Measurements from ENCODE around the gene VAV2.
"Not testable (repeated sequence)": the region's sequence is repeated elsewhere in the genome, so short reads cannot be mapped to it uniquely, and the experiment has no call there.

VAV2 gene

DNA sequence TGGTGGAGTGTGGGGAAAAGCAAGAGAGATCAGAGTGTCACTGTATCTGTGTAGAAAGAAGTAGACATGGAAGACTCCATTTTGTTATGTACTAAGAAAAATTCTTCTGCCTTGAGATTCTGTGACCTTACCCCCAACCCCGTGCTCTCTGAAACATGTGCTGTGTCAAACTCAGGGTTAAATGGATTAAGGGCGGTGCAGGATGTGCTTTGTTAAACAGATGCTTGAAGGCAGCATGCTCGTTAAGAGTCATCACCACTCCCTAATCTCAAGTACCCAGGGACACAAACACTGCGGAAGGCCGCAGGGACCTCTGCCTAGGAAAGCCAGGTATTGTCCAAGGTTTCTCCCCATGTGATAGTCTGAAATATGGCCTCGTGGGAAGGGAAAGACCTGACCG, 34.4 kb downstream of the VAV2 start:
- H3K4me1 ChIP-seq (ENCODE audit: insufficient read depth, low read length); H3K4me3 ChIP-seq (ENCODE audit: low read depth in 1 of 2, low read length in 2 of 2); H3K36me3 ChIP-seq (ENCODE audit: insufficient read depth, low read length); H3K27me3 ChIP-seq (ENCODE audit: control insufficient read depth in 1 of 2, insufficient read depth in 2 of 2, low read length in 2 of 2); H3K27ac ChIP-seq (ENCODE audit: low read depth, low read length); H3K9me3 ChIP-seq (ENCODE audit: low read length); H3K9ac ChIP-seq (ENCODE audit: low read length): not testable (repeated sequence)

DNA sequence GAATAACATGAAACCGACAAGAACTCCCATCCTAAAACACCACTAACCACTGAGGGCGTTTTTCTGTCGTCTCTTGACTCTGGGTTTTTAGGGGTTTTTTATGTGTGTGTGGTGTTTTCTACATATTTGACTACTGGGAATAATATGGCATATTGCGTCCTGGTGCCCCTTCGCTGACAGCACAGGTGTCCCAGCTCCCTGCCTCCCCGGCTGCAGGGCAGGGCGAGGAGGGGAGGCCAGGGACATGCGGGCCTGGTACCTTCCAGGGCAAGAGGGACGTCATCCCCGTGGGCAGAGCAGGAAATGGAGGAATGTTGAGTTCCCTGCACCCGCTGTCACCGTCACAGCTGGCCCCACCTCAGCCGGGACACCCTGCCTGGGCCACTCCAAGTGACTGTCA, 34.8 kb downstream of the VAV2 start:
- Histone ChIP-seq H3K36me3 (ENCODE audit: insufficient read depth, low read length) (no peaks in the 10 kb centered on the region), H3K9ac (ENCODE audit: low read length) (no peak overlapping the region), H3K27me3 (ENCODE audit: control insufficient read depth in 1 of 2, insufficient read depth in 2 of 2, low read length in 2 of 2) (no peaks in the 10 kb centered on the region), H3K27ac (ENCODE audit: low read depth, low read length) (no peak overlapping the region), H3K4me3 (ENCODE audit: low read depth in 1 of 2, low read length in 2 of 2) (no peak overlapping the region), H3K9me3 (ENCODE audit: low read length) (no peaks in the 10 kb centered on the region), H3K4me1 (ENCODE audit: insufficient read depth, low read length) (peaks cover 9% of the 10 kb centered on the region)

DNA sequence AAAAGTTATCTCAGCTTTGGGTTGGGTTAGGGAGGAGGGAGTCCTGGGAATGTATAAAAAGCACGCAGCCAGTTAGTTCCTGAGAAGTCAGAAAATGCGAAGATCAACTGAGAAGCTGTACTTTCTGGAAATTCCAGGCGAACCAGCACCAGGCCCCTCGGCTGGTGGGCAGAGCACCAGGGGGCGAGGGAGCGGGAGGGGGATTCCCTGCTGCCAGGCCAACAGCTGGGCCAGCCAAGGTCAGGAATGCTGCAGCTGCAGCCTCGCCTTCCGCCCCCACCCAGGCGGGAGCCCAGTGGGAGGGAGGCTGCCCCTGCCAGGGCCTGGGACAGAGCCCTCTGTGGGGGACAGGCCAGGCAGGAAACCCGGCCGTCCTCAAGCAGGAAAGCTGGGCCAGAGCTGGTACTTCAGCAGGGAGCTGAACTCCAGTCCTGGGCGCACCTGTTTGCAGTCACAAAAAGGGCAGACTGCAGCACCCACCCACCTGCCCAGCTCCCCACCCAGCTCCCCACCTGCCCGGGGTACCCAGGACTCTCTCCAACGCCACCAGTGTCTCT, 35.5 kb downstream of the VAV2 start:
- Histone ChIP-seq H3K4me1 (ENCODE audit: insufficient read depth, low read length) (peaks cover 9% of the 10 kb centered on the region), H3K27me3 (ENCODE audit: control insufficient read depth in 1 of 2, insufficient read depth in 2 of 2, low read length in 2 of 2) (no peaks in the 10 kb centered on the region), H3K36me3 (ENCODE audit: insufficient read depth, low read length) (no peaks in the 10 kb centered on the region), H3K9me3 (ENCODE audit: low read length) (no peaks in the 10 kb centered on the region), H3K9ac (ENCODE audit: low read length) (no peak overlapping the region), H3K4me3 (ENCODE audit: low read depth in 1 of 2, low read length in 2 of 2) (peak overlapping the region in 1 of 2 donors; percentile 3), H3K27ac (ENCODE audit: low read depth, low read length) (no peak overlapping the region)

DNA sequence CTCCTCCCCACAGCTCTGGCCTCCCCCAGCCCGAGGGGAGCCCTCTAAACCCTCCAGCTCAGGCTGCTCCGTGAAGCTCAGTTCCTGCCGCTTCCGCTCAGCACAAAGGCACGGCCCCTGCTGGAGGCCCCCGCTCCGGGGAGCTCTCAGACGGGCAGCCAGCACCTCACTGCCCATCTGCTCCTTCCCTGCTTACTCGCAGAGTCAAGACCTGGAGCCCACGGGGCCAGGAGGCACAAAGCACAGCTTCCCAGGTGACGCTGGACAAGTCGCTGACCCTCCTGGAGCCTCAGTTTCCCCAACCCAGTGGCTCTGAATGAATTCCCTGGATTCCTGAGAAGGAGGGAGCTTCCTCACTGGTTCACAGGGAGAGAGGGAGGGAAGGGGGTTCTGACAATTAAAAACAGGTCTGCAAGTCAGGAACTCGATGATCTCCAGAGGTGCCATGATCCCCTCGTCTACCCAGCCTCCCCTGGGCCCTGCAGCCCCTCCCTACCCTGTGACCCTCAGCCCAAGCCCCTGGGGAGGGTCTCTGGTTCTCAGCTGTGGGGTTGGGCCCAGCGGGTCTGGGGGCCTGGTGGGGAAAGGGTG, 36.2 kb downstream of the VAV2 start:
- H3K4me1 ChIP-seq (ENCODE audit: insufficient read depth, low read length) = peaks cover 9% of the 10 kb centered on the region
- no peak overlapping the region for H3K27ac ChIP-seq (ENCODE audit: low read depth, low read length)
- no peaks in the 10 kb centered on the region for H3K9me3 ChIP-seq (ENCODE audit: low read length)
- H3K4me3 ChIP-seq (ENCODE audit: low read depth in 1 of 2, low read length in 2 of 2) = peak overlapping the region in 1 of 2 donors; percentile 3
- no peak overlapping the region for H3K9ac ChIP-seq (ENCODE audit: low read length)
- no peaks in the 10 kb centered on the region for H3K36me3 ChIP-seq (ENCODE audit: insufficient read depth, low read length)
- H3K27me3 ChIP-seq (ENCODE audit: control insufficient read depth in 1 of 2, insufficient read depth in 2 of 2, low read length in 2 of 2) = no peaks in the 10 kb centered on the region

DNA sequence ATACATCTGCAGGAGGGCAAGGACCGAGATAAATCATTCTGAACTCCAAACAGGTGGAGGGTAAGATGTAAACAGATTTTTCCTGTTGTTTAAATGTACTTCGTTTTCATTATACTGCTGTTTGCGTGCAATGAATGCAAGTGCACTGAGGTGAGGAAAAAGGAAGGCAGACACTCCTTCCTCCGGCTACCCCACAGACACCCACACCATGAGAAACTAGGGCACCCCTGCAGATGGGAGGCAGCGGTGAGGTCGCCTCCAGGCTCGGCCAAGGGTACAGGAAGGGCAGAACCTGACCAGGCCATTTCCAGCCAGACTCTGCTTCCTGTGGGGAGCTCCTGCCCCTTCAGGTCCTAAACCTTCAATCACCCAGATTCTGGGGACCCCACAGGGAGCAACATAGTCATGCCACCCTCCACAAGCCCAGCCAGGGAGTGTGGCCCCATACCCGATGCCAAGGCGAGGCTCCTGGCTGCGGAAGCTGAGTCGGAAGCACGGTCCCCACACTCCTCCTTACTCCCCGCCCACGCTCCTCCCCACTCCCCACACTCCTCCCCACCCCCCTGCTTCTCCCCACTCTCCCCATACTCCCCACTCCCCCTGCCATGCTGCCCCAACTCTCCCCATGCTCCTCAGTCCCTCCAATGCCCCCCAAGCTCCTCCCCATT, 37.1 kb downstream of the VAV2 start:
- Histone ChIP-seq H3K9ac (ENCODE audit: low read length) (no peak overlapping the region), H3K27ac (ENCODE audit: low read depth, low read length) (no peak overlapping the region), H3K27me3 (ENCODE audit: control insufficient read depth in 1 of 2, insufficient read depth in 2 of 2, low read length in 2 of 2) (no peaks in the 10 kb centered on the region), H3K9me3 (ENCODE audit: low read length) (no peaks in the 10 kb centered on the region), H3K4me3 (ENCODE audit: low read depth in 1 of 2, low read length in 2 of 2) (no peak overlapping the region), H3K4me1 (ENCODE audit: insufficient read depth, low read length) (peaks cover 9% of the 10 kb centered on the region), H3K36me3 (ENCODE audit: insufficient read depth, low read length) (no peaks in the 10 kb centered on the region)

DNA sequence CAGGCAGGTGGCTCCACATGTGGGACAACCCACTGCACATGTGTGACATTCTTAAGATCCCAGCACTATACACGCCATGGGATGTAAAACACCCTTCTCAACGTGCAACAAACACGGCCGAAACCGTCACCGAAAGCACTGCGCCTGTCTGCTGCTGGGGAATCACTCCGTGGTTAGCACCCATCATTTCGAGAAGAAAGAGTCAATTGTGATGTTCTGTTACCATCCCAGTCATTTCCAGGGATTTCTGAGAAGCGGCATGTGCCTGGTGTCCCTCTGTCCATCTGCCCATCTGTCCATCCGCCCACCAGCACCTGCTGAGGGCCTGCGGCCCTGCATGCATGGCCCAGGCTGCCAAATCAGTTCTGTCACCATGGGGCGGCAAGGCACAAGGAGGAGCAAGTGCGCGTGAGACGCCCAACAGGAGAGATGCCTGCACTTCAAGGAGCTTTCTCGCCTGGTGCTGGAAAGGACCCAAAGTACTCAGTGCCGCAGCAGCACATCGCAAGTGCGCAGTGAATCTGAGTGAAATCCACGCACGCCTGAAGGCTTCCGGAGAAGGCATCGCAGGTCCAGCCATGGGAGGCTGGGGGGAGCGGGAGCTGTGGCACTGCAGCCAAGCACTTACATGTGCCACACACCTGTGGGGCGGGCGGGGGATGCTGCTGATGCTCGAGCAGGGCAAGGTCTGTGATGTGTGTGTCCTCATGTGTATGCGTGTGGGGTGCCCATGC, 38.0 kb downstream of the VAV2 start:
- no peaks in the 10 kb centered on the region for H3K9me3 ChIP-seq (ENCODE audit: low read length)
- no peaks in the 10 kb centered on the region for H3K36me3 ChIP-seq (ENCODE audit: insufficient read depth, low read length)
- H3K4me1 ChIP-seq (ENCODE audit: insufficient read depth, low read length) = peaks cover 9% of the 10 kb centered on the region
- no peak overlapping the region for H3K9ac ChIP-seq (ENCODE audit: low read length)
- H3K27ac ChIP-seq (ENCODE audit: low read depth, low read length) = no peak overlapping the region
- H3K27me3 ChIP-seq (ENCODE audit: control insufficient read depth in 1 of 2, insufficient read depth in 2 of 2, low read length in 2 of 2) = no peaks in the 10 kb centered on the region
- no peak overlapping the region for H3K4me3 ChIP-seq (ENCODE audit: low read depth in 1 of 2, low read length in 2 of 2)

DNA sequence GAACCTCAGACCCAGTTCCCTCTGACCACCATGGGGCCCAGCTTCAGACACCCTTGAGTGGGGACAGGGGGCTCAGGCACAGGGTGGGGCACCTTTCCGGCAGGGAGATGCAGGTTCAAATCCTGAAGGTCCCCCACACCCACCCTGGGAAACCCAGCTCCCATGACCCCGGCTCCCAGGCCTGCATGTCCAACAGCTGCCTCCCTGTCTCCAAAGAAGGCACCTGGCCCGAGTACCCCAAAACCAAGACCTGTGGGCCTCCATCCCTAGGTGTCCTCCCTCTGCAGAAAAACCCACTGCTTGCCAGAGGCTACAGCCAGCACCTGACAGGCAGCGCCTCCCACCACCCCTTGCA, 38.5 kb downstream of the VAV2 start:
- H3K27ac ChIP-seq (ENCODE audit: low read depth, low read length) = no peak overlapping the region
- no peaks in the 10 kb centered on the region for H3K27me3 ChIP-seq (ENCODE audit: control insufficient read depth in 1 of 2, insufficient read depth in 2 of 2, low read length in 2 of 2)
- H3K4me1 ChIP-seq (ENCODE audit: insufficient read depth, low read length) = peaks cover 9% of the 10 kb centered on the region
- no peak overlapping the region for H3K9ac ChIP-seq (ENCODE audit: low read length)
- no peaks in the 10 kb centered on the region for H3K36me3 ChIP-seq (ENCODE audit: insufficient read depth, low read length)
- H3K9me3 ChIP-seq (ENCODE audit: low read length) = no peaks in the 10 kb centered on the region
- no peak overlapping the region for H3K4me3 ChIP-seq (ENCODE audit: low read depth in 1 of 2, low read length in 2 of 2)

DNA sequence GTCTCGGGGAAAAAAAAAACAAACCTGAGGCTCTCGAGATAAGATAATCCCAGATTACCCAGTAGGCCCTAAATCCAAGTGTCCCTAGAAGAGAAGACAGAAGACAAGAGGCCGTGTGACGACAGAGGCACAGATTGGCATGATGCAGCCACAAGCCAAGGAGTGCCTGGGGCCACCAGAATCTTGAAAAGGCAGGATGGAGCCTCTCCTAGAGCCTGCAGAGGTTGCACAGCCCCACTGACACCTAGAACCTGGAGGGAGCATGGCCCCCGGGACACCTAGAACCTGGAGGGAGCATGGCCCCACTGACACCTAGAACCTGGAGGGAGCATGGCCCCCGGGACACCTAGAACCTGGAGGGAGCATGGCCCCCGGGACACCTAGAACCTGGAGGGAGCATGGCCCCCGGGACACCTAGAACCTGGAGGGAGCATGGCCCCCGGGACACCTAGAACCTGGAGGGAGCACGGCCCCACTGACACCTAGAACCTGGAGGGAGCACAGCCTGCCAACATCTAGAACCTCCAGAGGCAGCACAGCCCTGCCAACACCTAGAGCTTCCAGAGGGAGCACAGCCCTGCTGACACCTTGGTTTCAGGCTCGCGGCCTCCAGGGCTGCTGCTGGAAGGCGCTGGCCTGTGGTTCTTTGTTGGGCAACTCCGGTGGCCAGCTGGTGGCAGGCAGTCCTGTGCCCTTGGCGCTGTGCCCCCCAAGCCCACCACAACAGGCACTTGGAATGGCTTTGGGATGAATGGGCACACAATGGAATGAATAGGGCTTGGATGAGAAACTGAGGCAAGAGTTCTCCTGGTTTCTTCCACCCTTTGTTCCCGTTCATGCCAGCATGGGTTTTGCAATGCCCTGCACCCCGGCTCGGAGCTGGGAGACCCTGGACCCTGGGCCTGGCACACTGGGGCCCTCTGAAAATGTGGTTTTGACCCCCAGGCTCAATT, 39.2 kb downstream of the VAV2 start:
- H3K9me3 ChIP-seq (ENCODE audit: low read length) = no peaks in the 10 kb centered on the region
- no peak overlapping the region for H3K9ac ChIP-seq (ENCODE audit: low read length)
- H3K27ac ChIP-seq (ENCODE audit: low read depth, low read length) = no peak overlapping the region
- no peaks in the 10 kb centered on the region for H3K27me3 ChIP-seq (ENCODE audit: control insufficient read depth in 1 of 2, insufficient read depth in 2 of 2, low read length in 2 of 2)
- H3K4me1 ChIP-seq (ENCODE audit: insufficient read depth, low read length) = peaks cover 9% of the 10 kb centered on the region
- no peak overlapping the region for H3K4me3 ChIP-seq (ENCODE audit: low read depth in 1 of 2, low read length in 2 of 2)
- no peaks in the 10 kb centered on the region for H3K36me3 ChIP-seq (ENCODE audit: insufficient read depth, low read length)

DNA sequence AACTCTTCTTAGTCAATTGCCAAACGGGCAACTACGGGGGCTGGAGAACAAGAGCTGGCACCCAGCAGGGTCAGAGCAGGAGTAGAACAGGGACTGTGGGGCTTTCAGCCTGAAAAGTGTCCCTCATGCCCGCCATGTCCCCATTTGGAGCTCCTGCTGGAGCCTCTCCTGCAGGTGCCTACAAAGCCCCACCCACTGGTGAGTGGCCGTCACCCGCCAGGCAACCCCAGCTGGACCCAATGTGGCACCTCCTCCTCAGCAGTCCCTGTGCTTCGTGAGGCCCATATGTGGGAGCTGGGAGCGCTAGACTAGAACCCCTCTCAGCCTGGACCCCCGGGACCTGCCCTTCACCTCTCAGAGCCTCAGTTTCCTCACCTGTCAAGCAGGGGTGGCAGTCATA, 40.9 kb downstream of the VAV2 start:
- H3K27ac ChIP-seq (ENCODE audit: low read depth, low read length) = no peak overlapping the region
- peaks cover 4% of the 10 kb centered on the region for H3K4me1 ChIP-seq (ENCODE audit: insufficient read depth, low read length)
- no peaks in the 10 kb centered on the region for H3K36me3 ChIP-seq (ENCODE audit: insufficient read depth, low read length)
- H3K9ac ChIP-seq (ENCODE audit: low read length) = no peak overlapping the region
- H3K27me3 ChIP-seq (ENCODE audit: control insufficient read depth in 1 of 2, insufficient read depth in 2 of 2, low read length in 2 of 2) = no peaks in the 10 kb centered on the region
- H3K4me3 ChIP-seq (ENCODE audit: low read depth in 1 of 2, low read length in 2 of 2) = no peak overlapping the region
- no peaks in the 10 kb centered on the region for H3K9me3 ChIP-seq (ENCODE audit: low read length)

DNA sequence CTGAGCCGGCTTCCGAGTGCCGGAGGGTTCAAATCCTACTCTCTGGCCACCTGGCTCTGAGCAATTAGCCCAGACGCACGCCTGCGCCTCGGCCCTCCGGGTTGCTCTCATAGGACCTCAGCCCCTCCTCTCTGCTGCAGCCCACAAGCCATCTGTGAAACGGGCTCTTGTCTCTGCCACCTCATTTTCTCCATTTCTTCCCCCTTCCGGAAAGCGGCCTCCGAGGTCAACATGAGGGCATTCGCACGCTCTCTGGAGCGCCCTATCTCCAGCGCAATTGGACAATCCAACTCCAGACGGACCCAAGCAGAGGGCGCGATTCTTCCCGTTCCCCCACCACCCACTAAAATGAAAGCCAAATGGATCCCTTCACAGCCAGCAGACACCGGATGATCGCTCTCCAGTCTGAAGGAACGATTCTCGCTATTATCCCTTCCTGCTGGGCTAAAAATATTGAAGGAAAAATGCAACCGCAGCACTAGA, 41.5 kb downstream of the VAV2 start:
- no peak overlapping the region for H3K9ac ChIP-seq (ENCODE audit: low read length)
- H3K4me3 ChIP-seq (ENCODE audit: low read depth in 1 of 2, low read length in 2 of 2) = no peak overlapping the region
- H3K27ac ChIP-seq (ENCODE audit: low read depth, low read length) = no peak overlapping the region
- no peaks in the 10 kb centered on the region for H3K27me3 ChIP-seq (ENCODE audit: control insufficient read depth in 1 of 2, insufficient read depth in 2 of 2, low read length in 2 of 2)
- no peaks in the 10 kb centered on the region for H3K36me3 ChIP-seq (ENCODE audit: insufficient read depth, low read length)
- no peaks in the 10 kb centered on the region for H3K9me3 ChIP-seq (ENCODE audit: low read length)
- H3K4me1 ChIP-seq (ENCODE audit: insufficient read depth, low read length) = no peaks in the 10 kb centered on the region

DNA sequence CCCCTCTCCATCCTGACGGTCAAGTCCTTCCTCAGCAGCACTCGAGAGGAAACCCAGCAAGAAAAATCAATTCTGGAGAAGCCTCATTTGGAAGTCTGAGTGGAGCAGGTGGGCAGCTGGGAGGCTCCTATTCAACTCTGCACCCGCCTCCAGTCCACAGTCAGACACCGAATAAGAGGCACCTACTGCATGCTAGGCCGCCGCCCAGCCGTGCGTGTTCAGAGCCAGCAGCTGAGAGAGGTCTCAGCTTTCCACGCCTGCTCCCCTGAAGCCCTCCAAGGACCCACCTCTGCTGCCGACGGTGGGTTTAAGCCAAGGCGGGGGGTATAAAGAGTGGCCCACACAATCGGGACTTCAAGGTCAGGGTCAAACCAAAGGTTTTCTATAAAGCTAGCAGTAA, 41.9 kb downstream of the VAV2 start:
- no peak overlapping the region for H3K4me3 ChIP-seq (ENCODE audit: low read depth in 1 of 2, low read length in 2 of 2)
- no peak overlapping the region for H3K9ac ChIP-seq (ENCODE audit: low read length)
- H3K9me3 ChIP-seq (ENCODE audit: low read length) = no peaks in the 10 kb centered on the region
- no peaks in the 10 kb centered on the region for H3K4me1 ChIP-seq (ENCODE audit: insufficient read depth, low read length)
- no peaks in the 10 kb centered on the region for H3K36me3 ChIP-seq (ENCODE audit: insufficient read depth, low read length)
- no peak overlapping the region for H3K27ac ChIP-seq (ENCODE audit: low read depth, low read length)
- no peaks in the 10 kb centered on the region for H3K27me3 ChIP-seq (ENCODE audit: control insufficient read depth in 1 of 2, insufficient read depth in 2 of 2, low read length in 2 of 2)

All from muscle layer of colon (tissue), 2 donors.